ENCODE data around the gene NMNAT3. TPM values are rescaled to one million over a fixed set of nuclear protein-coding genes. Genes with fewer than 3 reads are reported as not detected.

NMNAT3 gene
- total and polyA plus RNA-seq, 2 experiments from 2014 or later, result 8.3 to 9.2 TPM

GRCh38 chr3:139694542-139694941, 16.8 kb upstream of the NMNAT3 start:
- no peak for TF ChIP-seq ZNF114 (CRISPR knock-in tag; IDR thresholded peaks at IDR 0.05)
- TF ChIP-seq, protein P1, sequence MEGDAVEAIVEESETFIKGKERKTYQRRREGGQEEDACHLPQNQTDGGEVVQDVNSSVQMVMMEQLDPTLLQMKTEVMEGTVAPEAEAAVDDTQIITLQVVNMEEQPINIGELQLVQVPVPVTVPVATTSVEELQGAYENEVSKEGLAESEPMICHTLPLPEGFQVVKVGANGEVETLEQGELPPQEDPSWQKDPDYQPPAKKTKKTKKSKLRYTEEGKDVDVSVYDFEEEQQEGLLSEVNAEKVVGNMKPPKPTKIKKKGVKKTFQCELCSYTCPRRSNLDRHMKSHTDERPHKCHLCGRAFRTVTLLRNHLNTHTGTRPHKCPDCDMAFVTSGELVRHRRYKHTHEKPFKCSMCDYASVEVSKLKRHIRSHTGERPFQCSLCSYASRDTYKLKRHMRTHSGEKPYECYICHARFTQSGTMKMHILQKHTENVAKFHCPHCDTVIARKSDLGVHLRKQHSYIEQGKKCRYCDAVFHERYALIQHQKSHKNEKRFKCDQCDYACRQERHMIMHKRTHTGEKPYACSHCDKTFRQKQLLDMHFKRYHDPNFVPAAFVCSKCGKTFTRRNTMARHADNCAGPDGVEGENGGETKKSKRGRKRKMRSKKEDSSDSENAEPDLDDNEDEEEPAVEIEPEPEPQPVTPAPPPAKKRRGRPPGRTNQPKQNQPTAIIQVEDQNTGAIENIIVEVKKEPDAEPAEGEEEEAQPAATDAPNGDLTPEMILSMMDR (conservative IDR thresholded peaks at IDR 0.05; ENCODE audit: low read depth in 2 of 2), result no peak
- TF ChIP-seq EZH2 (IDR thresholded peaks at IDR 0.05; ENCODE audit: low read depth, unreplicated experiment), result no peak
- no peak for TF ChIP-seq POLR2AphosphoS5 (IDR thresholded peaks at IDR 0.05; ENCODE audit: low read depth)
- TF ChIP-seq CREB1 (CRISPR knock-in tag; IDR thresholded peaks at IDR 0.05; ENCODE audit: low read depth), result no peak
- no peak for DNase-seq (ENCODE audit: low spot score)
- Histone ChIP-seq H3K27ac (ENCODE audit: low read depth) (no peak overlapping the region), H3K4me2 (no peak overlapping the region), H3K36me3 (ENCODE audit: insufficient read depth) (no peaks in the 10 kb centered on the region), H3K4me3 (no peak overlapping the region), H2AFZ (no peak overlapping the region), H3K4me1 (ENCODE audit: insufficient read depth) (peaks cover under 1% of the 10 kb centered on the region; the same call in 1 of the 2 replicates), H3K27me3 (ENCODE audit: insufficient read depth) (no peaks in the 10 kb centered on the region), H3K9me2 (ENCODE audit: insufficient read depth) (no peaks in the 10 kb centered on the region; the same call in 1 of the 2 replicates), H3K79me2 (replicated peaks; ENCODE audit: insufficient read depth) (no peaks in the 10 kb centered on the region), H4K20me1 (replicated peaks; ENCODE audit: insufficient read depth) (no peaks in the 10 kb centered on the region), H3F3A (replicated peaks; ENCODE audit: low read depth) (no peaks in the 10 kb centered on the region)
- Mint-ChIP-seq H3K27me3 (ENCODE audit: insufficient read depth, low read depth, poor library complexity) (peaks cover 6% of the 10 kb centered on the region), H3K27ac (no peak overlapping the region), H3K4me1 (peaks cover 9% of the 10 kb centered on the region; the same call in 2 of the 3 replicates), H3K9me3 (no peaks in the 10 kb centered on the region), H3K4me3 (no peak overlapping the region), H3K36me3 (ENCODE audit: low read depth) (no peaks in the 10 kb centered on the region)
- no peak for ATAC-seq

- Histone ChIP-seq H2AFZ (no peak overlapping the region), H3K79me2 (replicated peaks; ENCODE audit: insufficient read depth) (no peaks in the 10 kb centered on the region)
- no peaks in the 10 kb centered on the region for H3K9me3 Mint-ChIP-seq
Measured at GRCh38 chr3:139691619-139692018, 13.8 kb upstream of the NMNAT3 start.

More at GRCh38 chr3:139691619-139692018, 13.8 kb upstream of the NMNAT3 start:
- H3K36me3 Mint-ChIP-seq (ENCODE audit: low read depth), result no peaks in the 10 kb centered on the region
- Histone ChIP-seq H3K27ac (ENCODE audit: low read depth) (no peak overlapping the region), H3K9me2 (ENCODE audit: insufficient read depth) (no peaks in the 10 kb centered on the region; the same call in 1 of the 2 replicates), H3K36me3 (ENCODE audit: insufficient read depth) (no peaks in the 10 kb centered on the region), H3K4me3 (no peak overlapping the region), H4K20me1 (replicated peaks; ENCODE audit: insufficient read depth) (no peaks in the 10 kb centered on the region), H3K4me1 (ENCODE audit: insufficient read depth) (peaks cover 4% of the 10 kb centered on the region; the same call in 1 of the 2 replicates), H3F3A (replicated peaks; ENCODE audit: low read depth) (no peaks in the 10 kb centered on the region), H3K4me2 (no peak overlapping the region), H3K27me3 (ENCODE audit: insufficient read depth) (no peaks in the 10 kb centered on the region)
- TF ChIP-seq, protein P2, sequence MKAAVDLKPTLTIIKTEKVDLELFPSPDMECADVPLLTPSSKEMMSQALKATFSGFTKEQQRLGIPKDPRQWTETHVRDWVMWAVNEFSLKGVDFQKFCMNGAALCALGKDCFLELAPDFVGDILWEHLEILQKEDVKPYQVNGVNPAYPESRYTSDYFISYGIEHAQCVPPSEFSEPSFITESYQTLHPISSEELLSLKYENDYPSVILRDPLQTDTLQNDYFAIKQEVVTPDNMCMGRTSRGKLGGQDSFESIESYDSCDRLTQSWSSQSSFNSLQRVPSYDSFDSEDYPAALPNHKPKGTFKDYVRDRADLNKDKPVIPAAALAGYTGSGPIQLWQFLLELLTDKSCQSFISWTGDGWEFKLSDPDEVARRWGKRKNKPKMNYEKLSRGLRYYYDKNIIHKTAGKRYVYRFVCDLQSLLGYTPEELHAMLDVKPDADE (IDR thresholded peaks at IDR 0.05), result no peak
- TF ChIP-seq POLR2AphosphoS5 (IDR thresholded peaks at IDR 0.05; ENCODE audit: low read depth) (no peak), JUNB (IDR thresholded peaks at IDR 0.05; ENCODE audit: unreplicated experiment) (no peak), NANOG (IDR thresholded peaks at IDR 0.05; ENCODE audit: borderline replicate concordance) (no peak), ZNF331 (CRISPR knock-in tag; IDR thresholded peaks at IDR 0.05; ENCODE audit: low read depth) (no peak), STAT1 (IDR thresholded peaks at IDR 0.05; ENCODE audit: unreplicated experiment) (no peak), CREB1 (CRISPR knock-in tag; IDR thresholded peaks at IDR 0.05; ENCODE audit: low read depth) (no peak), ZNF114 (CRISPR knock-in tag; IDR thresholded peaks at IDR 0.05) (no peak)
- ATAC-seq (no peak), DNase-seq (ENCODE audit: low spot score) (no peak)
- H3K4me3 Mint-ChIP-seq, result no peak overlapping the region
- H3K4me1 Mint-ChIP-seq, result peaks cover 13% of the 10 kb centered on the region; the same call in 2 of the 3 replicates
- peaks cover 8% of the 10 kb centered on the region for H3K27me3 Mint-ChIP-seq (ENCODE audit: insufficient read depth, low read depth, poor library complexity)
- H3K27ac Mint-ChIP-seq, result no peak overlapping the region

All from GM23338 (cell line).